GM18951 (cell line): ENCODE results near the gene DHRS1.

Experiments
- POLR2A ChIP-seq: IDR thresholded peaks from 4 replicates; pipeline ENCODE4 v1.6.1; 2011; ENCODE audit warnings: mild to moderate bottlenecking; ENCODE audit not compliant: insufficient read length, insufficient read depth; ENCODE audit errors: extremely low read depth
- in situ Hi-C: fragments of 300-500 bp; cut with MboI; formaldehyde crosslinking; loops from one replicate; pipeline ENCODE4 v1.12.0; 2022; ENCODE audit warnings: low sequenced_read_pairs, mixed read lengths, inconsistent platforms; ENCODE audit not compliant: unreplicated experiment

The DHRS1 gene

DNA sequence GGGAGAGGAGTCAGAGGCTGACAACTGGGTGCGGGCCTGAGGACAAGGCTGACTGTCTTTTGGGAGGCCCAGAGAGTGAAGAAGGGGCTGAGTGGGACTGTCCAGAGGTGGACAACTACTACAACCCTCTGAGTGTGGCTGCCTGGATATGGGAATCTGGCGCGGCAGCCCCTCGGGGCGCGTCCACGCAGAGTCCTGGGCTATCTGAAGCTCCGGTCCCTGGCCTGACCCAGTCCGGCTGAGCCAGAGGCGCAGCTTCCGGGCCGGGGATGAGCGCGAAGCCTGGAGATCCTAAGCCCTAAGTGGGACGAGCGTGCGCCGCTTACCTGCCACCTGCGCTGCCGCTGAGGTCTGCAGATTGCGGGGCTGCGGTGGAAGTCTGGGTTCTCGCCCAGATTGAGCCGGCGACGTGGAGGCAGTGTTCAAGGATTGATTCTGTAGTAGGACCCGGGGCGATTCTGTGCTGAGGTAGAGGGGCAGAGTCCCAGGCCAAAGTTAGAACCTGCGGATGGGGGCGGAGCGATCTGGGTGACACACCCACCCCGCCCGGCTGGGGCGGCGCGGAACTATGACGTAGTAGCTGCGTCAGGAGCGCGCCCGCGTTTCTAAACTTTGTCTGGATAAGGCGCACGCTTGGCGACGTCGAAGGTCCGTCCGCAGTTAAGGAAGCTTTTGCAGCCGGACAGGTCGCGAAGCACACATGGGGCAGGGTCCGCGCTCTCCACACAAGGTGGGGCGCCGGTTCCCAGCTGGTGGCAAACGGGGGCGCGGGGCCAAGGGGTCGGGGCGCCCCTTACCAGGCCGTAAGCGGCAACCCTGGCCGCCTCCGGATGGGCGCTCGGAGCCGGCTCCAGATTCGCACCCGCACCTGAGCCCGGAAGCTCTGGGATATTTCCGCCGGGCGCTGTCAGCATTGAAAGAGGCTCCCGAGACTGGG, at the start of gene DHRS1, which contains the start of gene NOP9:
TSS of gene DHRS1 (minus strand) at position 526 of the 937 bp plus-strand sequence. CDS start 674 bp downstream, outside the sequence.
TSS of gene NOP9 (plus strand) at position 596 of the 937 bp plus-strand sequence. CDS start at position 701, 105 bp downstream.
- in situ Hi-C loops, result loop anchor here (5.0 kb wide), 1 partner anchor 57 kb away; the partner anchor contains the start of gene TINF2

DNA sequence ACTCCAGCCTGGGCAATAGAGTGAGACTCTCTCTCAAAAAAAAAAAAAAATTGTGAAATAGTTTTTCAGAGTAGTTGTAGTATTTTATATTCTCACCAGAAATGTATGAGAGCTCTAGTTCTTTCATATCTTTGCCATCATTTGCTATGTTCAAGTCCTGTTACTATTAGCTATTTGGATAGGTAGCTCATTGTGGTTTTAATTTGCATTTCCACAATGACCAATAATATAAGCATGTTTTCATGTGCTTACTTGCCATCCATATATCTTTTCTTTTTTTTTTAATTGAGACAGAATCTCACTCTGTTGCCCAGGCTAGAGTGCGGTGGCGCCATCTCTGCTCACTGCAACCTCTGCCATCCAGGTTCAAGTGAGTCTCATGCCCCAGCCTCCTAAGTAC, 48.6 kb upstream of the DHRS1 start:
- no peak for TF ChIP-seq POLR2A
- in situ Hi-C loops, result no loop called here

More for the DNA sequence above, at the start of gene DHRS1, which contains the start of gene NOP9:
- peak; percentile 82 for TF ChIP-seq POLR2A

DNA sequence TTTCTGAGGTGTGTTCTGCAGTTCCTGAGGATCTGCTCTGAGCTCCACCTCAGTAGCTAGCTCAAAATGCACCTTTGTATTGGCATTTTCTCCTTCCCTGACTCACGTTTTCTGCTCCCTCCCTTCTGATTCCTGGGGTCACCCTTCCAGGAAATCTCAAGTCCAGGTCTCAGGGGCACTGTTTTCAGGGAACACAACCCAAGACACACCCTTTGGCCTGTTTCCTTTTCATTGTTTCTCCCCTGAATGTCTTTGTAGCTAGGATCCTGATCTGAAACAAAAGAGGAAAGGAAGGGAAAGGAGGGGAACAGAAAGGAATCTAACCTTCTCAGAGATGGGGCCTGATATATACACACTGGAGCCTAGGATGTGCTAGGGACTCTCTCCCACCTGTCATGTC, 47.6 kb upstream of the DHRS1 start:
- in situ Hi-C loops, result no loop called here
- TF ChIP-seq POLR2A, result no peak

GRCh38 chr14:24343795-24344660, 44.4 kb upstream of the DHRS1 start:
- TF ChIP-seq POLR2A, result no peak
- in situ Hi-C loops, result no loop called here

- TF ChIP-seq POLR2A, result no peak
- in situ Hi-C loops, result no loop called here
Observed at GRCh38 chr14:24342889-24343288, 43.3 kb upstream of the DHRS1 start.

GRCh38 chr14:24340606-24341005, 41.0 kb upstream of the DHRS1 start:
- TF ChIP-seq POLR2A, result no peak
- in situ Hi-C loops, result no loop called here

GRCh38 chr14:24339284-24340151, 39.9 kb upstream of the DHRS1 start, which contains the start of gene RIPK3:
Gene RIPK3 (minus strand): TSS chr14:24339991. CDS start chr14:24339826, 165 bp downstream.
- peak; percentile 71 for TF ChIP-seq POLR2A
- in situ Hi-C loops, result loop anchor here (10.0 kb wide), 1 partner anchor 95 kb away; no protein-coding TSS in a partner anchor

DNA sequence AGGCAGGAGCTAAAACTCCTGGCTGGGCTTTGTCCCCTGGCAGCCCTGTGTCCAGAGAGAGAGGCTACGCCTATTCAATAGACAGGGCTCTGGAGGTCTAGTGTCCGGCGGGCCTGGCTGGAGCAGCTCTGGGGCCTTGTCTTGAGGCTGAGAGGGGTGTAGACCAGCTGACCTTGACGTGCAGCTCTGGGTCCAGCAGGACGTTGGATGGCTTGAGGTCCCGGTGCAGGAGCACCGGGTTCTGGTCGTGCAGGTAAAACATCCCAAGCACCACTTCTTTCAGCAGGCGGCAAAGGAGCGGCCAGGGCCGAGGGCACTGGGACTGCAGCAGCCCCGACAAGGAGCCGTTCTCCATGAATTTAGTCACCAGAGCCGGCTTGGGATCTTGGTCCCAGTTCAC, 39.3 kb upstream of the DHRS1 start:
- in situ Hi-C loops, result loop anchor here (10.0 kb wide), 1 partner anchor 96 kb away; no protein-coding TSS in a partner anchor
- TF ChIP-seq POLR2A, result no peak

DNA sequence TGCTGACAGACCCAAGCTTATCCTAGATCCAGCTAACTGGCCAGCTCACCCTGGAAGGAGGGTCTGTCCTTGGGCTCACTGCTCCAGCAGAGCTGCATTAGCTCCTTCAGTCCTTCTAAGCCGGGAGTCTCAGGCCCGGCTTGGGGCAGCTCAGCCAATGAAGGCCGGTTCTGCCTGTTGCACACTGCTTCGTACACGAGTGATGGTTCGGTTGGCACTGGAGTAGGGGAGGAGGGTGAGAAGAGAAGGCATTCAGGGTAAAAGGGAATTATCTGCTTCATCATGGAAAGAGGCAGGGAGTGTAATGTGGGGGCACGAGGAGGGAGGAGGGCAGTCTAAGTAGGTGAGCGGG, 38.2 kb upstream of the DHRS1 start:
- no peak for TF ChIP-seq POLR2A
- in situ Hi-C loops, result loop anchor here (10.0 kb wide), 1 partner anchor 97 kb away; no protein-coding TSS in a partner anchor

DNA sequence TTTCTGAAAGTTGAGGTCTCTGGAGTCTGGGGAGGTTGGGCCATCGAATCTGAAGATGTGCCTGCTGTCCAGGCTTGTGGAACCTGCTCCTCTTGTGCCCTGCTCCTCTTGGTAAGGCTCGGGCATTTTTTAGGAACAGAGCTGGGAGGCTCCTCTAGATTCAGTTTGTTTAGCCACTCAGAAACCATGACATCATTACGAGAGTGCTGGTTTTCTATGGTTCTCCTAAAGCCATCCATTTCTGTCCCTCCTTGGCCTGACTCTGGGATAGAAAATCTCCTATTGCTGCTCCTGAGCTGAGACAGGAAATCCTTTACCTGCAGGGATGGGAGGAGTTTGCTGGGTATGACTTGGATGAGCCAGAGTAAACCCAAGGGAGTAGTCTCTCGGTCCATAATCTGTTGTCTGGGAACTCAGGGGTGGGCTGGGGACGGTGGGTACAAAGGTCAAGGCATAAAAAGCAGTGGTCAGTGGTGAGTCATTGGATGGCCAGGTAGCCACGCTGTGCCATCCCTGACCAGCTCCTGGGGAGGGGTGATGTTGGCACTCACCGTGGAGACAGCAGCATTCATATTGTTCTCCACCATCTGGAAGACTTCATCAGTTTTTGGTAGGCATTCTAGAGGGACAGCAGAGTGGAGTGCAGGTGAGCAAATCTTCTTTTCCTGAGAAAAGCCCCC, 37.7 kb upstream of the DHRS1 start:
- in situ Hi-C loops, result loop anchor here (10.0 kb wide), 1 partner anchor 98 kb away; no protein-coding TSS in a partner anchor
- no peak for TF ChIP-seq POLR2A

- in situ Hi-C loops, result loop anchor here (10.0 kb wide), 1 partner anchor 99 kb away; no protein-coding TSS in a partner anchor
- no peak for TF ChIP-seq POLR2A
Observed at GRCh38 chr14:24335461-24336171, 36.0 kb upstream of the DHRS1 start.
